Islet precursor cell (in vitro differentiated cells): ENCODE measurements around the gene RAI2.

ENCODE experiments used
- DNase-seq: peaks from one replicate; pipeline ENCODE4 v3.0.0-alpha.2; 2018

The RAI2 gene

DNA sequence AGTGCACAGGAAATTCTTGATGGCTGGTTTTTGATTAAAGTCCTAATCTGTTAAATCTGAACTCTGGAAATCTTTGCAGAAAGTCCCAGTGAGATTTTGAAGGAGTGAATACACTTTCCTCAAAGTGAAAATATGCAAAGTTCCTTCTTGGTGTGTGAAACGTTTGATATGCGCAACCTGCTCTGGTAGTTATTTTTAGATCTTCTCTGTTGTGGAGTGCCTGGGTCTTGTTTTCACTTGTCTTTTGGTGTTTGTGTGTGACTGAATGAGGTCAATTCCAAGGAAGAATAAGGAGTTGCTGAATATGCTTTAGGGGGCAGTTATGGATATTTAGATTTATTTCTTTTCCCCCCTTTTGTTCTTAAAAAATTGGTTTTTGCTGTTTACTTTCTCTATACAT lies 82.1 kb downstream of the RAI2 start:
- DNase-seq: no peak

DNA sequence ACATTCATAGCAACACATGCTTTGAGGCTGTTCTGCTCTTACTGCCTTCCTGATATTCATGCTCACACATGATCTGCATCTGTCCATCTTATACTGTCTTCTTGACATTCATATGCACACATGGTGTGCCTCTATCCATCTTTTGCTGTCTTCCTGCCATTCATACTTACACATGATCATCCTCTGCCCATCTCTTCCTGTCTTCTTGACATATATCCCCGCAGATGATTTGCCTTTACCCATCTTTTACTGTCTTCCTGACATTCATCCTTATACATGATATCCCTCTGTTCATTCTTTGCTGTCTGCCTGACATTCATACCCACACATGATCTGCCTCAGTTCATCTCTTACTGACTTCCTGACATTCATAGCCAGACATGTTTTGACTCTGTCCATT lies 87.0 kb downstream of the RAI2 start:
- no peak for DNase-seq

DNA sequence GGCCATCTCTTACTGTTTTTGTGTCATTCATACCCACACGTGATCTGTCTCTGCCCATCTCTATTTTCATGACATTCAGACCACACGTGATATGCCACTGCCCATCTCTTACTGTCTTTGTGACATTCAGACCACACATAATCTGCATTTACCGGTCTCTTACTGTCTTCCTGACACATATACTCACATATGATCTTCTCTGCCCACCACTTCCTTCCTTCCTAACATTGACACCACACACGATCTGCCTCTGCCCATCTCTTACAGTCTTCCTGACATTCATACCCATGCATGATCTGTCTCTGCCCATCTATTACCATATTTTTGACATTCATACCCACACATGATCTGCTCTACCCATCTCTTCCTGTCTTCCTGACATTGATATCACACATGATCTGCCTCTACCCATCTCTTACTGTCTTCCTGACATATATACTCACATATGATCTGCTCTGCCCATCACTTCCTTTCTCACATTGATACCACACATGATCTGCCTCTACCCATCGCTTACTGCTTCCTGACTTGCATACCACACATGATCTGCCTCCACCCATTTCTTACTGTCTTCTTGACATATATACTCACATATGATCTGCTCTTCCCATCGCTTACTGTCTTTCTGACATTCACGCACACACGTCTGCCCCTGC lies 87.7 kb downstream of the RAI2 start:
- DNase-seq: no peak

DNA sequence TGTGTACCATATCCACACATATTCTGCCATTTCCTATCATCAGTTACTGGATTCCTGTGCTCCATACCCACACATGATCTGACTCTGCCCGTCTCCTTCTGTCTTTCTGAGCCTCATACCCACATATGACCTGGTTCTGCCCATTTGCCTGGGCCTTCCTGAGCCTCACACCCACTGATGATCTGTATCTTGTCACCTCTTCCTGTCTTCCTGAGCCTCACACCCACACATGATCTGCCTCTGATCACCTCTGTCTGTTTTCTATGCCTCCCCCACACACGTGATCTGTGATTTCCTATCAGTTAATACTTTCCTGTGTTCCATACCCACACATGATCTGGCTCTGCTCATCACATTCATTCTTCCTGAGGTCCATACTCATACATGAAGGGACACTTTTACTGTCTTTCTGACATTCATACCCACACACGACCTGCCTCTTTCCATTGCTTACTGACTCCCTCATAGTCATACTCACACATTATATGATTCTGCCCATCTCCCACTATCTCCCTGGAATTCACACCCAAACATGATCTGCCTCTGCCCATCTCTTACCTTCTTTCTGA lies 91.3 kb downstream of the RAI2 start:
- no peak for DNase-seq

DNA sequence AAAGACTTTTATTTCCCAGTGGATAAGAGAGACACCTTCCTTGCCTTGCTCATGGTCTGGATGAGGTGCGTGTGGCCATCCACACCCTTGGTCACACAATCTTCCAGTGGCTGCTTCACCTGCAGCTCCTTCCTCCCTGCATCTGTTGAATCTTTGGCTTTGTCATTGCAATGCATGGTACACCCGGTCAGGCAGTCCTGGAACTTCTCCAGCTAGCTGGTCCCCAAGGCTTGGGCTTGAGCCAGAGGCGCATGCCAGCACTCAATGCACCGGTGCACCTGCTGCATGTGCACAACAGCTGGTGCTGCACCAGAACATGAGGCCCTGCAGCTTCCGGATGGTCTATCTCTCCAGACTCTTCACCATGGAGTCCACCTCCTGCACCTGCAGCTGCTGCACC lies 92.1 kb downstream of the RAI2 start:
- DNase-seq: no peak

DNA sequence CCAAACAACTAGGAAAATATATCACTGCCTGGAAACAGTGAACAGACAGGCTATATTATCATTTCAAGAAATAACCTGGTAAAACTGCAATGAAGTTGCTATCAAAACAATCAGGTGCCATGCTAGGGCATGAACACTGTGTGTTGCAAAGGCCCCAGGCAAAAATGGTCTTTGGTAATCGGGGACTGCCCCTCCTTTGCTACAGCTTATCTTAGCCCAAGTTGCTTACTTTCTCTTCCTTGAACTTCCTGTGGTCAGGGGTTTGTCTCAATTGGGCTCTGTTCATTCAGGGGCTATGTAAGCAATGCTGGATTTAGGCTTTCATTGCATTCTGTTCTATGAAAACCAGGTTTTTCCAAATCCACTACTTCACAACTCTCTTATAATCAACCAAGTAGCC lies 93.4 kb downstream of the RAI2 start:
- DNase-seq: no peak

DNA sequence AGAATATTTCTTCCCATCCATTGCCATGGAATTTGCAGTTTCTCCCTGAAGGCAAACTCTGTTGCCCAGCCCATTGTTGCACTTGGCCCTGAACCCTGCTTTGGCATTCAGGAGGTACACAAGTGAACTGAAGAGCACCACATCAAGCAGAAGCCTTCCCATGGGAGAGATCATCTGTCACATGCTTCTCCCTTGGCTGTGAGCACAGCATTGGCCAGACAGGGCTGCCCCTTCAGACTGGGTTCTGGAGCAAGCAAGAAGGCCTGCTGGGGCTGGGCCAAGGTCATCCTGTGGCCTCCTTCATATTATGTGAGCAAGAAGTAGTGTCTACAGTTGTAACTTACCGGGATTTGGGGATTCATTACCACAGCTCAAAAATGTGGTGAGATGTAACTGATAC lies 101.1 kb downstream of the RAI2 start:
- DNase-seq: no peak

DNA sequence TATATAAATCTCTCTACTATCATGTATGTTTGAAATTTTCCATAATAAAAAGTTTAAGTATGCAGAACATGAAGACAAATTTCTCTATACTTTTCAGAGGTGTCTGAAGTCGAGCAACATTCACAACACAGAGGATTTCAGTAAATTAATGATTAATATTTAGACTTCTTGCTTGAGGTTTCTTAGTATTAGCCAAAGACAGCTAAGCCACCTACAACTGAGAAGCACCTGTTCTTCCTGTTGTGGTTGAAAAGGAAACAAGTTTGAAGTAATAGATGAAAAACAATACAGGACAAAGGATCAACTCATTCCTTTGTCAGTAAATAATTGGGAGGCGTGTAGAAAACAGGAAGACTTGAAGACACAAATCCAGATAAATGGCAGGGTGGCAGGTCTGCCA lies 102.7 kb downstream of the RAI2 start:
- no peak for DNase-seq

DNA sequence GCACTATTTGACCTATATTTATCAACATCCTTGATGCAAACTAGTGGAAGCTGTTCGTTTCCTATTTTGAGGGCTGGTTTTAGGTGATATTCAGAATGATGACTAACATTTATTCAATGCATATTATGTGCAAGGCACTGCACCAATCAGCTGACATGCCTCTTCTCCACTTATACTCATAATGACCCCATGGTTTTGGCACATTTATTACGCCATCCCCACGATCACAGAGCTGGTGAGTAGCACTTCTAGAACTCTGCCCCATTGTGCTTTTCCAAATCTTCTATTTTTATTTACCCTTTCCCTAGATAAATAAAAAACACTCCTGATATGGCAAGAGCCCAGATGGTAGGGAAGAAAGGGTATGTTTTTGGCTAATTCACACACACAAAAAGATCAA lies 110.7 kb downstream of the RAI2 start:
- DNase-seq: no peak
